Activated T-cell treated with anti-CD3 and anti-CD28 coated beads, Interleukin-2, amount 50 U/mL, for 48 hours (primary cell): Measurements from ENCODE around the gene SLC3A2.
"Not testable (repeated sequence)": the region's sequence is repeated elsewhere in the genome, so short reads cannot be mapped to it uniquely, and the experiment has no call there.

Source experiments
- DNase-seq, 2 experiments: peaks; one replicate each; pipeline ENCODE4 v3.0.0-alpha.2; 2020

Gene SLC3A2

GRCh38 chr11:62852523-62853188 lies 28.0 kb upstream of the SLC3A2 start:
- DNase-seq = no peak

- DNase-seq = no peak
Measured at GRCh38 chr11:62853279-62853965, 27.3 kb upstream of the SLC3A2 start.

- DNase-seq = no peak
Measured at GRCh38 chr11:62854013-62854824, 26.5 kb upstream of the SLC3A2 start.

- DNase-seq = no peak
Measured at GRCh38 chr11:62854825-62855570, 25.7 kb upstream of the SLC3A2 start.

GRCh38 chr11:62855571-62856332 lies 24.9 kb upstream of the SLC3A2 start:
- peak; percentile 99 for DNase-seq

GRCh38 chr11:62856333-62856895 lies 24.3 kb upstream of the SLC3A2 start:
- no peak for DNase-seq

GRCh38 chr11:62857541-62857982 lies 23.1 kb upstream of the SLC3A2 start:
- no peak for DNase-seq

GRCh38 chr11:62858201-62858600 lies 22.5 kb upstream of the SLC3A2 start:
- no peak for DNase-seq

- not testable (repeated sequence) for DNase-seq
Measured at GRCh38 chr11:62859281-62859703, 21.4 kb upstream of the SLC3A2 start.

GRCh38 chr11:62860835-62861563 lies 19.7 kb upstream of the SLC3A2 start:
- no peak for DNase-seq

GRCh38 chr11:62861564-62862192 lies 19.0 kb upstream of the SLC3A2 start:
- not testable (repeated sequence) for DNase-seq

- no peak for DNase-seq
Measured at GRCh38 chr11:62863687-62864335, 16.9 kb upstream of the SLC3A2 start.

- no peak for DNase-seq
Measured at GRCh38 chr11:62865635-62866034, 15.1 kb upstream of the SLC3A2 start.

- DNase-seq = no peak
Measured at GRCh38 chr11:62874851-62875250, 5.8 kb upstream of the SLC3A2 start.

- no peak for DNase-seq
Measured at GRCh38 chr11:62875698-62876478, 4.8 kb upstream of the SLC3A2 start.

- no peak for DNase-seq
Measured at GRCh38 chr11:62876712-62877111, 4.0 kb upstream of the SLC3A2 start.

- DNase-seq = no peak
Measured at GRCh38 chr11:62879235-62879978, 1.3 kb upstream of the SLC3A2 start.

GRCh38 chr11:62880231-62880802 lies 379 bp upstream of the SLC3A2 start:
- no peak for DNase-seq
